Breast epithelium (tissue), 3 donors: ENCODE data around the gene ACOD1.

ENCODE experiments used
- CTCF ChIP-seq, 3 donors: fragments of 450-650 bp; IDR thresholded peaks; one replicate each; pipeline ENCODE4 v1.5.1; 2016 to 2017; ENCODE audit warnings: antibody characterized with exemption in 3 of 3, mild to moderate bottlenecking in 3 of 3, moderate library complexity in 3 of 3
- POLR2A ChIP-seq: fragments of 450-650 bp; IDR thresholded peaks from one replicate; pipeline ENCODE4 v1.6.1; 2016; ENCODE audit warnings: antibody characterized with exemption, mild to moderate bottlenecking, moderate library complexity
- POLR2AphosphoS5 ChIP-seq, 3 donors: sonication (generic); formaldehyde crosslinking; IDR thresholded peaks; one replicate each; pipeline ENCODE4 v1.6.1; 2017; ENCODE audit warnings: antibody characterized with exemption in 3 of 3

GRCh38 chr13:76928456-76928855 lies 19.9 kb upstream of the ACOD1 start:
- TF ChIP-seq CTCF (IDR thresholded peaks at IDR 0.05) (no peak), POLR2A (no peak), POLR2AphosphoS5 (IDR thresholded peaks at IDR 0.05) (no peak)
